IMR-90 (cell line): Measurements from ENCODE around the gene CDHR2. TPM values are rescaled to one million over a fixed set of nuclear protein-coding genes. Genes with fewer than 3 reads are reported as not detected.

Experiments used
- ATAC-seq: fragments of 200-7000 bp; cut with Tn5 transposase; 2 replicates; pipeline ENCODE4 v1.9.1; 2020; ENCODE audit warnings: low read depth, mild to moderate bottlenecking, moderate library complexity
- BruUV-seq: library from RNA; stranded (reverse); fragments of 400-500 nt; replicated peaks from 2 replicates; lab custom pipeline; 2021; lab: Mats Ljungman, UMichigan
- CTCF ChIA-PET: fragments of 300-600 bp; formaldehyde crosslinking; extraction: SDS; loops from one replicate; lab custom pipeline; 2021; ENCODE audit warnings: antibody characterized with exemption; lab: Yijun Ruan, JAX
- POLR2A ChIA-PET: fragments of 300-600 bp; sonication (Branson Sonifier 250); formaldehyde crosslinking; loops from one replicate; lab custom pipeline; 2022; ENCODE audit warnings: antibody characterized with exemption; ENCODE audit not compliant: unreplicated experiment; lab: Charles Lee
- DNase-seq: peaks from one replicate; pipeline ENCODE4 v3.0.0; 2013
- H2AFZ ChIP-seq: replicated peaks from 2 replicates; pipeline ENCODE3; 2013; ENCODE audit warnings: low read length, mild to moderate bottlenecking; ENCODE audit not compliant: poor library complexity
- H2AK5ac ChIP-seq: 2 replicates; pipeline ENCODE4 v1.6.1; 2013; ENCODE audit warnings: low read depth, low read length, inconsistent platforms
- H2AK9ac ChIP-seq: replicated peaks from 2 replicates; pipeline ENCODE3; 2013; ENCODE audit warnings: mild to moderate bottlenecking, low read depth, low read length, moderate library complexity; ENCODE audit not compliant: poor library complexity
- H2BK120ac ChIP-seq: 2 replicates; pipeline ENCODE4 v1.6.1; 2013; ENCODE audit warnings: low read depth, low read length, inconsistent platforms
- H2BK15ac ChIP-seq: 3 replicates; pipeline ENCODE4 v1.6.1; 2013; ENCODE audit warnings: low read depth, low read length, inconsistent platforms
- H2BK20ac ChIP-seq: 2 replicates; pipeline ENCODE4 v1.6.1; 2013; ENCODE audit warnings: low read depth, mild to moderate bottlenecking, inconsistent platforms, low read length, moderate library complexity
- H2BK5ac ChIP-seq: 2 replicates; pipeline ENCODE4 v1.6.1; 2013; ENCODE audit warnings: mild to moderate bottlenecking, low read depth, low read length, inconsistent platforms; ENCODE audit not compliant: poor library complexity, severe bottlenecking
- H3K14ac ChIP-seq: replicated peaks from 2 replicates; pipeline ENCODE4 v1.6.1; 2013; ENCODE audit warnings: low read depth, low read length, inconsistent platforms
- H3K18ac ChIP-seq: 2 replicates; pipeline ENCODE4 v1.6.1; 2013; ENCODE audit warnings: low read depth, low read length, control low read depth
- H3K23ac ChIP-seq: 2 replicates; pipeline ENCODE4 v1.6.1; 2013; ENCODE audit warnings: low read depth, low read length, inconsistent platforms
- H3K27ac ChIP-seq: 2 replicates; pipeline ENCODE4 v1.5.1; 2013; ENCODE audit warnings: mild to moderate bottlenecking, control low read depth, low read length; ENCODE audit not compliant: insufficient read depth
- H3K27me3 ChIP-seq: 2 replicates; pipeline ENCODE4 v1.6.1; 2013; ENCODE audit warnings: low read length; ENCODE audit not compliant: control insufficient read depth, insufficient read depth
- H3K36me3 ChIP-seq: 2 replicates; pipeline ENCODE4 v1.6.1; 2013; ENCODE audit warnings: low read length, mixed read lengths; ENCODE audit not compliant: control insufficient read depth, insufficient read depth
- H3K4ac ChIP-seq: 2 replicates; pipeline ENCODE4 v1.6.1; 2013; ENCODE audit warnings: low read depth, low read length, inconsistent platforms
- H3K4me1 ChIP-seq: 2 replicates; pipeline ENCODE4 v1.6.1; 2013; ENCODE audit warnings: low read length, mixed read lengths; ENCODE audit not compliant: control insufficient read depth, insufficient read depth
- H3K4me2 ChIP-seq: 2 replicates; pipeline ENCODE4 v1.6.1; 2013; ENCODE audit warnings: low read depth, mild to moderate bottlenecking, control low read depth, low read length, moderate library complexity
- H3K4me3 ChIP-seq: 2 replicates; pipeline ENCODE4 v1.5.1; 2013; ENCODE audit warnings: low read depth, mild to moderate bottlenecking, control low read depth, low read length, moderate library complexity; ENCODE audit not compliant: insufficient read depth
- H3K56ac ChIP-seq: 2 replicates; pipeline ENCODE4 v1.6.1; 2013; ENCODE audit warnings: low read length, inconsistent platforms; ENCODE audit not compliant: insufficient read depth; ENCODE audit errors: extremely low read depth
- H3K79me1 ChIP-seq, 2 experiments: 2 replicates each; pipeline ENCODE4 v1.6.1; 2013; ENCODE audit warnings: low read length in 2 of 2, inconsistent platforms in 1 of 2, low read depth in 1 of 2
- H3K9ac ChIP-seq: 2 replicates; pipeline ENCODE4 v1.6.1; 2013; ENCODE audit warnings: low read depth, low read length, control low read depth
- H3K9me1 ChIP-seq: 2 replicates; pipeline ENCODE4 v1.6.1; 2013; ENCODE audit warnings: low read length, inconsistent platforms; ENCODE audit not compliant: insufficient read depth
- H3K9me3 ChIP-seq: 2 replicates; pipeline ENCODE4 v1.6.1; 2013; ENCODE audit warnings: low read length; ENCODE audit not compliant: control insufficient read depth, insufficient read depth
- H4K20me1 ChIP-seq: 2 replicates; pipeline ENCODE4 v1.6.1; 2013; ENCODE audit warnings: low read length, inconsistent platforms; ENCODE audit not compliant: insufficient read depth
- H4K5ac ChIP-seq: 2 replicates; pipeline ENCODE4 v1.6.1; 2013; ENCODE audit warnings: mild to moderate bottlenecking, low read depth, low read length, control low read depth
- H4K8ac ChIP-seq, 2 experiments: 2 replicates each; pipeline ENCODE4 v1.6.1; 2013; ENCODE audit warnings: low read depth in 2 of 2, low read length in 2 of 2, control low read depth in 1 of 2, inconsistent platforms in 1 of 2
- H4K91ac ChIP-seq: 2 replicates; pipeline ENCODE4 v1.6.1; 2013; ENCODE audit warnings: low read depth, low read length, inconsistent platforms; ENCODE audit not compliant: insufficient read depth
- CEBPB ChIP-seq: IDR thresholded peaks from 2 replicates; pipeline ENCODE4 v1.6.1; 2012; ENCODE audit warnings: low read depth, low read length, improper control_type of control experiment
- FOS ChIP-seq: fragments of 150-350 bp; IDR thresholded peaks from 2 replicates; pipeline ENCODE4 v1.6.1; 2016; ENCODE audit warnings: low read depth, low read length
- MAFK ChIP-seq: IDR thresholded peaks from 2 replicates; pipeline ENCODE4 v1.6.1; 2012; ENCODE audit warnings: low read depth, low read length, improper control_type of control experiment
- MAZ ChIP-seq: IDR thresholded peaks from 2 replicates; pipeline ENCODE4 v1.6.1; 2012; ENCODE audit warnings: low read depth, mild to moderate bottlenecking, low read length, improper control_type of control experiment, moderate library complexity, borderline replicate concordance
- NFE2L2 ChIP-seq: fragments of 150-350 bp; IDR thresholded peaks from 2 replicates; pipeline ENCODE4 v1.6.1; 2016; ENCODE audit warnings: low read depth, mild to moderate bottlenecking, low read length
- POLR2A ChIP-seq: IDR thresholded peaks from 2 replicates; pipeline ENCODE4 v1.6.1; 2012; ENCODE audit warnings: mild to moderate bottlenecking, low read depth, low read length
- RCOR1 ChIP-seq: IDR thresholded peaks from 2 replicates; pipeline ENCODE4 v1.6.1; 2012; ENCODE audit warnings: mild to moderate bottlenecking, low read length, improper control_type of control experiment; ENCODE audit not compliant: insufficient replicate concordance
- RFX5 ChIP-seq: IDR thresholded peaks from 2 replicates; pipeline ENCODE4 v1.8.0; 2012; ENCODE audit warnings: low read depth, mild to moderate bottlenecking, low read length, moderate library complexity
- WGBS, 2 experiments: methylation state at CpG; one replicate each; pipeline versions ENCODE4 v1.1.5 to v1.1.7; 2013; ENCODE audit warnings: missing lambda C conversion rate in 2 of 2; ENCODE audit not compliant: insufficient read length in 1 of 2; ENCODE audit errors: extremely low coverage in 2 of 2; 5-methylcytosine and 5-hydroxymethylcytosine counted together
- dilution Hi-C: fragments of 300-500 bp; cut with HindIII; formaldehyde crosslinking; loops from one replicate; pipeline ENCODE4 v1.14.3; 2018; ENCODE audit warnings: low sequenced_read_pairs; ENCODE audit not compliant: unreplicated experiment
- in situ Hi-C: fragments of 300-500 bp; cut with MboI; formaldehyde crosslinking; loops from 3 replicates; pipeline ENCODE4 v1.14.3; 2019; ENCODE audit warnings: low sequenced_read_pairs, inconsistent platforms, mixed read lengths
- intact Hi-C: fragments of 100-400 bp; cut with micrococcal nuclease; formaldehyde crosslinking; loops from 2 replicates; pipeline ENCODE4 v1.10.0; 2022
- polyA plus RNA-seq, 3 experiments: library from polyadenylated mRNA; depleted of rRNA; stranded (reverse); fragments of >200 nt; gene quantifications; 2 replicates each; pipeline ENCODE4 v1.2.3, GENCODE V29; 2012; ENCODE audit warnings: low replicate concordance in 1 of 3
- total RNA-seq: library from RNA; depleted of rRNA; stranded (reverse); fragments of >200 nt; gene quantifications from 2 replicates; pipeline ENCODE4 v1.2.3, GENCODE V29; 2012
- TF ChIP-seq, protein P1 (sequence below): fragments of 150-350 bp; IDR thresholded peaks from 2 replicates; pipeline ENCODE4 v1.6.1; 2016; ENCODE audit warnings: low read depth, mild to moderate bottlenecking, low read length, moderate library complexity, borderline replicate concordance

CDHR2 gene
- total and polyA plus RNA-seq, 2 of the 4 experiments (the other 2 are of a cell fraction): not detected

DNA sequence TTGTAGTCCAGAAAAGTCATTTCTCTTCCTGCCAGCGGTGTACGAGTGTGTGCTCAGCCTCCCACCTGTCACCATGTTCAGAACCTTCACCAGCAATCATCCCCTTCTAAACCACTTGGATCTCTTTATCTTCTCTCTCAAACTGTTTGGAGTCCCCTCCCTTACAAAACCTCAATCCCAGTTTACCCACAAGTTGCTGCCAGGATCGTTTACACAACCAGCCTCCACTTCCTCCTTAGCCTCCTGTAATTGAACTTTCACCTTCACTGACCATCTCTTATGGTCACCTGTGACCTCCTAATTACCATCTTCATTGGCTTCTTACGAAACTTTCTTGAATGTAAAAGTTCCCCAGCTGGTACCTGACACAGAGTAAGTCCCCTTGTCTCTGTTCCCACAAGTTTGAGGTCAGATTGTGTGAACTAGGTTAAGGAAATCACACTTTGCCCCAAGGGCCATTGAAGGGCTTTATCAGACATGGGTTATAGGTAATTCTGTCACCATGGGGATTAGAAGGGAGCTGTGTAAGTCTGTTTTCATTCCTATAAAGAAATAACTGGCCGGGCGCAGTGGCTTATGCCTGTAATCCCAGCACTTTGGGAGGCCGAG lies 32.0 kb upstream of the CDHR2 start:
- no peak overlapping the region for H2BK15ac ChIP-seq
- H3K56ac ChIP-seq: no peak overlapping the region
- no peaks in the 10 kb centered on the region for H3K27me3 ChIP-seq
- no TSS peak for BruUV-seq
- H3K4me2 ChIP-seq: no peak overlapping the region
- no peak overlapping the region for H3K4me3 ChIP-seq
- H2BK20ac ChIP-seq: no peak overlapping the region
- TF ChIP-seq NFE2L2 (no peak), RFX5 (no peak), RCOR1 (no peak), MAZ (no peak), MAFK (no peak), FOS (no peak), CEBPB (no peak), POLR2A (no peak)
- TF ChIP-seq, protein P1, sequence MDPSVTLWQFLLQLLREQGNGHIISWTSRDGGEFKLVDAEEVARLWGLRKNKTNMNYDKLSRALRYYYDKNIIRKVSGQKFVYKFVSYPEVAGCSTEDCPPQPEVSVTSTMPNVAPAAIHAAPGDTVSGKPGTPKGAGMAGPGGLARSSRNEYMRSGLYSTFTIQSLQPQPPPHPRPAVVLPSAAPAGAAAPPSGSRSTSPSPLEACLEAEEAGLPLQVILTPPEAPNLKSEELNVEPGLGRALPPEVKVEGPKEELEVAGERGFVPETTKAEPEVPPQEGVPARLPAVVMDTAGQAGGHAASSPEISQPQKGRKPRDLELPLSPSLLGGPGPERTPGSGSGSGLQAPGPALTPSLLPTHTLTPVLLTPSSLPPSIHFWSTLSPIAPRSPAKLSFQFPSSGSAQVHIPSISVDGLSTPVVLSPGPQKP: no peak
- no peak overlapping the region for H4K5ac ChIP-seq
- POLR2A ChIA-PET: no interaction called here
- no peak overlapping the region for H4K8ac ChIP-seq
- H3K36me3 ChIP-seq: no peaks in the 10 kb centered on the region
- ATAC-seq (no peak), DNase-seq (no peak)
- intact Hi-C loops: no loop called here
- no peaks in the 10 kb centered on the region for H3K9me1 ChIP-seq
- no peak overlapping the region for H3K23ac ChIP-seq
- no peaks in the 10 kb centered on the region for H3K4me1 ChIP-seq
- no peaks in the 10 kb centered on the region for H3K9me3 ChIP-seq
- H2BK5ac ChIP-seq: no peak overlapping the region
- CTCF ChIA-PET: no interaction called here
- H3K14ac ChIP-seq: no peak overlapping the region
- H2AK5ac ChIP-seq: no peak overlapping the region
- no peaks in the 10 kb centered on the region for H4K20me1 ChIP-seq
- no peak overlapping the region for H3K27ac ChIP-seq
- H4K91ac ChIP-seq: no peak overlapping the region
- 57% methylated on average over 2 of the region's 7 CpGs; no CpG with 5 or more reads in 1 of the 2 experiments for WGBS, 2 experiments
- in situ Hi-C loops: no loop called here
- no peak overlapping the region for H2BK120ac ChIP-seq
- H2AFZ ChIP-seq: no peak overlapping the region
- H3K4ac ChIP-seq: no peak overlapping the region
- no peaks in the 10 kb centered on the region for H3K79me1 ChIP-seq
- no peak overlapping the region for H3K18ac ChIP-seq
- dilution Hi-C loops: no loop called here
- no peak overlapping the region for H3K9ac ChIP-seq
- H2AK9ac ChIP-seq: no peak overlapping the region
